ENCODE measurements around the gene TTC34. TPM values are rescaled to one million over a fixed set of nuclear protein-coding genes. Genes with fewer than 3 reads are reported as not detected.
A peak's percentile ranks its signal among the peaks of the same experiment; 100 is the strongest.

Gene TTC34
- total RNA-seq, result 1 to 10 TPM in 2 of 4 donors, under 1 TPM in 2; 0.84 to 1.2 (median 1.0) TPM

- H3K4me1 ChIP-seq, result no peaks in the 10 kb centered on the region
- no peaks in the 10 kb centered on the region for H3K9me3 ChIP-seq
- DNase-seq (ENCODE audit: low spot score in 2 of 2), result no peak
- no peaks in the 10 kb centered on the region for H3K36me3 ChIP-seq
- TF ChIP-seq POLR2A (IDR thresholded peaks at IDR 0.05) (no peak), EP300 (IDR thresholded peaks at IDR 0.05) (no peak), CTCF (IDR thresholded peaks at IDR 0.05) (peak in 3 of 5 experiments; percentile 29 to 43 (median 38))
- no peak within 1 kb of the TSS for H3K27ac ChIP-seq
- H3K4me3 ChIP-seq, result no peak within 1 kb of the TSS
- peaks cover 0 to 26% of the 10 kb centered on the region in 2 donors for H3K27me3 ChIP-seq
- 21 to 52% methylated on average over 10 to 16 of the region's 21 CpGs for WGBS, 2 donors
These were observed at the start of gene TTC34 for GRCh38 chr1:2801535-2802291. TSS of gene TTC34 (minus strand) at chr1:2801693. CDS start at chr1:2800827, 866 bp downstream.

- Histone ChIP-seq H3K9me3 (no peaks in the 10 kb centered on the region), H3K4me3 (no peak overlapping the region), H3K36me3 (no peaks in the 10 kb centered on the region), H3K4me1 (no peaks in the 10 kb centered on the region), H3K27me3 (peaks cover 0 to 21% of the 10 kb centered on the region in 2 donors), H3K27ac (no peak overlapping the region)
- TF ChIP-seq EP300 (IDR thresholded peaks at IDR 0.05), result no peak
- no peak for TF ChIP-seq CTCF (IDR thresholded peaks at IDR 0.05)
- no peak for TF ChIP-seq POLR2A (IDR thresholded peaks at IDR 0.05)
- 53 to 63% methylated on average over 17 of the region's 17 CpGs for WGBS, 2 donors
- no peak for DNase-seq (ENCODE audit: low spot score in 2 of 2)
These were observed 49.0 kb upstream of the TTC34 start for GRCh38 chr1:2850502-2850901.

- Histone ChIP-seq H3K4me3 (no peak overlapping the region), H3K27ac (no peak overlapping the region), H3K27me3 (no peaks in the 10 kb centered on the region), H3K36me3 (no peaks in the 10 kb centered on the region), H3K4me1 (no peaks in the 10 kb centered on the region), H3K9me3 (peaks cover 0 to 19% (median 0%) of the 10 kb centered on the region in 4 donors)
- WGBS, 2 donors, result 66 to 79% methylated on average over 13 to 16 of the region's 16 CpGs
- TF ChIP-seq CTCF (IDR thresholded peaks at IDR 0.05), result no peak
- no peak for TF ChIP-seq EP300 (IDR thresholded peaks at IDR 0.05)
- TF ChIP-seq POLR2A (IDR thresholded peaks at IDR 0.05), result no peak
- no peak for DNase-seq (ENCODE audit: low spot score in 2 of 2)
These were observed 46.6 kb upstream of the TTC34 start for GRCh38 chr1:2848006-2848670.

GRCh38 chr1:2847086-2847985 lies 45.8 kb upstream of the TTC34 start:
- Histone ChIP-seq H3K4me1 (no peaks in the 10 kb centered on the region), H3K27ac (no peak overlapping the region), H3K4me3 (no peak overlapping the region), H3K27me3 (no peaks in the 10 kb centered on the region), H3K9me3 (peaks cover 0 to 21% (median 0%) of the 10 kb centered on the region in 4 donors), H3K36me3 (no peaks in the 10 kb centered on the region)
- TF ChIP-seq EP300 (IDR thresholded peaks at IDR 0.05), result no peak
- TF ChIP-seq CTCF (IDR thresholded peaks at IDR 0.05), result no peak
- TF ChIP-seq POLR2A (IDR thresholded peaks at IDR 0.05), result no peak
- WGBS, 2 donors, result 70 to 71% methylated on average over 23 of the region's 23 CpGs
- no peak for DNase-seq (ENCODE audit: low spot score in 2 of 2)
